Tongue (tissue), 1 donor: ENCODE measurements around the gene TEX29. TPM values are rescaled to one million over a fixed set of nuclear protein-coding genes. Genes with fewer than 3 reads are reported as not detected.

Experiments used
- total RNA-seq: library from RNA; depleted of rRNA; stranded (reverse); fragments of >200 nt; gene quantifications from one replicate; pipeline ENCODE4 v1.2.3, GENCODE V29; 2014

The TEX29 gene
- total RNA-seq, 1 donor from 2014 or later, result 0.72 TPM

Other genes with a start within 250 kb of the TEX29 start
- 181 TPM for gene ARHGEF7, start 205.3 kb upstream of the TEX29 start, total RNA-seq